Stimulated activated naive CD8-positive, alpha-beta T cell treated with anti-CD3 and anti-CD28 coated beads, Interleukin-15, Interleukin-2, amounts not matched to agents 100 U/mL and 50 U/mL, for 24 hours (primary cell): Measurements from ENCODE around the gene LRRC4C.
"Not testable (repeated sequence)": the region's sequence is repeated elsewhere in the genome, so short reads cannot be mapped to it uniquely, and the experiment has no call there.

Experiments
- ATAC-seq: fragments of 150-1000 bp; cut with Tn5 transposase; one replicate; pipeline ENCODE4 v1.10.0; 2021
- DNase-seq: peaks from one replicate; pipeline ENCODE4 v3.0.0; 2021

LRRC4C gene

GRCh38 chr11:41018224-41018623, 441.2 kb downstream of the LRRC4C start:
- DNase-seq (no peak), ATAC-seq (no peak)

GRCh38 chr11:41010361-41011050, 448.9 kb downstream of the LRRC4C start:
- no peak for ATAC-seq
- DNase-seq: no peak

GRCh38 chr11:41005986-41006385, 453.5 kb downstream of the LRRC4C start:
- no peak for ATAC-seq
- DNase-seq: no peak

- no peak for ATAC-seq
- no peak for DNase-seq
Measured at GRCh38 chr11:41003339-41004282, 455.8 kb downstream of the LRRC4C start.

- no peak for DNase-seq
- ATAC-seq: no peak
Measured at GRCh38 chr11:40998920-40999319, 460.5 kb downstream of the LRRC4C start.

GRCh38 chr11:40987776-40988435, 471.5 kb downstream of the LRRC4C start:
- no peak for ATAC-seq
- DNase-seq: no peak

- DNase-seq (no peak), ATAC-seq (no peak)
Measured at GRCh38 chr11:40986320-40986719, 473.1 kb downstream of the LRRC4C start.

- ATAC-seq (no peak), DNase-seq (no peak)
Measured at GRCh38 chr11:40975076-40975475, 484.4 kb downstream of the LRRC4C start.

- DNase-seq: no peak
Measured at GRCh38 chr11:40974186-40974795, 485.2 kb downstream of the LRRC4C start.

GRCh38 chr11:40958707-40959106, 500.7 kb downstream of the LRRC4C start:
- ATAC-seq: no peak
- no peak for DNase-seq

More at GRCh38 chr11:40974186-40974795, 485.2 kb downstream of the LRRC4C start:
- ATAC-seq: no peak

- ATAC-seq (no peak), DNase-seq (no peak)
Measured at GRCh38 chr11:40952479-40952878, 507.0 kb downstream of the LRRC4C start.

GRCh38 chr11:40938002-40938401, 521.5 kb downstream of the LRRC4C start:
- DNase-seq (no peak), ATAC-seq (no peak)

GRCh38 chr11:40924915-40925314, 534.5 kb downstream of the LRRC4C start:
- no peak for DNase-seq
- ATAC-seq: no peak

- no peak for DNase-seq
- no peak for ATAC-seq
Measured at GRCh38 chr11:40921246-40921645, 538.2 kb downstream of the LRRC4C start.

- DNase-seq, ATAC-seq: not testable (repeated sequence)
Measured at GRCh38 chr11:40910774-40911173, 548.7 kb downstream of the LRRC4C start.

GRCh38 chr11:40894501-40894900, 565.0 kb downstream of the LRRC4C start:
- DNase-seq (no peak), ATAC-seq (no peak)

- no peak for DNase-seq
- no peak for ATAC-seq
Measured at GRCh38 chr11:40885250-40885954, 574.0 kb downstream of the LRRC4C start.

GRCh38 chr11:40882301-40882700, 577.2 kb downstream of the LRRC4C start:
- DNase-seq (no peak), ATAC-seq (no peak)

GRCh38 chr11:40879911-40880310, 579.5 kb downstream of the LRRC4C start:
- no peak for DNase-seq
- ATAC-seq: no peak

GRCh38 chr11:40877981-40878380, 581.5 kb downstream of the LRRC4C start:
- DNase-seq (no peak), ATAC-seq (no peak)

GRCh38 chr11:40877256-40877655, 582.2 kb downstream of the LRRC4C start:
- DNase-seq: no peak
- ATAC-seq: no peak
